GM19395 (cell line): ENCODE measurements around the gene ANKRD24.
"Not testable (repeated sequence)": the region's sequence is repeated elsewhere in the genome, so short reads cannot be mapped to it uniquely, and the experiment has no call there.

Experiments
- ATAC-seq: cut with Tn5 transposase; IDR thresholded peaks from one replicate; pipeline ENCODE4 v1.9.1; 2021; ENCODE audit warnings: mild to moderate bottlenecking, moderate library complexity; ENCODE audit not compliant: unreplicated experiment

Gene ANKRD24

DNA sequence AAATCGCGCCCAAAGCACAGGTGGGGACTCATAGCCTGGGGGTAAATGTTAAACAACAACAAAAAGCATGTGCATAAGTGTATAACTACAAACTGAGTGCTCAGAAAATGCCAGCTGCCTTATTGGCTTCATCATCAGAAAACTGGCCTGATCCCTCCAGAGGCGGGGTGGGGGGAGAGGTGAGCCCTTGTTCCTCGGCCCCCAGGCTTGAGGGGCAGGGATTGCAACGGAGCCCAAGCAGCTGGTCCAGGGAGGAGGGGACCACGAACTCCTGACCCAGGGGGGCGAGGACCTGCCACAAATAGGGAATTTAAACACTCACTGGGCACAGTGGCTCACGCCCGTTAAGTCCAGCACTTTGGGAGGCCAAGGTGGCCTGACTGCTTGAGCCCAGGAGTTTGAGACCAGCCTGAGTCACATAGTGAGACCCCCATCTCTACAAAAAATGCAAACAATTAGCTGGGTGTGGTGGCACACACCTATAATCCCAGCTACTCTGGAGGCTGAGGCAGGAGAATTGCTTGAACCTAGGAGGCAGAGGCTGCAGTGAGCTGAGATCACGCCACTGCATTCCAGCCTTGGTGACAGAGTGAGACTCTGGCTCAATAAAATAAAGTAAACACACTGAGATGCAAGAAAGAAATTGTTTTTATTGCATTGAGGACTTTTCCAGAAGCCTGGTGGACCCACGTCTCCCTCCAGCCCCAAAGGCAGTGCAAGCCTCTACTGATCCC is 8.8 kb upstream of the ANKRD24 start:
- ATAC-seq, result no peak

GRCh38 chr19:4174213-4174894 is 8.1 kb upstream of the ANKRD24 start:
- ATAC-seq, result no peak

DNA sequence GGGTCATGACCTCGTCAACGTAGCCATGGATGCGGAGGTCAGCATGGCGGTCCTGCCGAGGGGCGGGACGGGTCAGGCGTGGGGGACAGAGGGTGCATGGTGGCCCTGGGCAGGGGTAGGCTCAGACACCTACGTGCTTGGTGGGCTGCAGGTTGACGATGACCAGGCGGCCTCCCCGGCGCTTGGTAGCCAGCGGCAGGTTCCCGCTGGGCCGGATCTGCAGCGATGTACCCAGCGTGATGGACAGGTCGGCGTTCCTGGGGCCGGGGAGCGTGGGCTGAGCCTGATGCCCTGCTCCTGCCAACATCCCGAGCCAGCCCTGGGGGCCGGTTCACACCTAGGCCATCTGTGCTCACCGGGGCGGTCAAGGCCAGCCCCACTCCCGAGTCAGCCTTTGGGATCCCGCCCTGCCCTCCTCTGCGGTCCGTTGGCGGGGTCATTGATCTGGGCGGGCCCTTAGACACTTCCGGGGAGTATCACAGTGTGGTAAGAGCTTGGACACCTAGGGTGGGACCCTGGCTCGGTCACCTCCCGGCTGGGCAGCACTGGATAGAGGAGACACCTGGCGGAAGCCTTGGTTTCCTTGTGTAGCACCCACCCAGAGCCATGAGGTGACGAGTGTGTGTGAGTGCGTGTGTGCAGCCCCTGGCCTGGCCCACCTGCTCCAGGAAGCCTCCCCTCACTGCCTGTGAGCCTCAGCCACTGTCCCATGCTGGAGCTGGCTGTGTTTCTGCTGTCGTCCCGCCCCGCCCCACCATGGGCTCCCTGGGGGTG is 7.4 kb upstream of the ANKRD24 start:
- no peak for ATAC-seq

DNA sequence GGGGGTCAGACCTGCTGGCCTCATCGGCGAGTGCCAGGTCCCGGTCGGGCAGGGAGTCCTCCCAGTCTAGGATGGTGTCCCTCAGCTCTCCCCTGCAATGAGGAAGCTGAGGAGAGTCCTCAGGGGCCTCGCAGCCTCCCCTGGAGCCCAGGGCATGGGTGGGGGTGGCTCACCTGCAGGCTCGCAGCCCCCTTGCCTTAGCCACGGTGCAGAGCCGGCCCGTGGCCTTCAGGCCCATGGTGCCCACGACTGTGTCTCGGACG is 6.9 kb upstream of the ANKRD24 start:
- no peak for ATAC-seq

DNA sequence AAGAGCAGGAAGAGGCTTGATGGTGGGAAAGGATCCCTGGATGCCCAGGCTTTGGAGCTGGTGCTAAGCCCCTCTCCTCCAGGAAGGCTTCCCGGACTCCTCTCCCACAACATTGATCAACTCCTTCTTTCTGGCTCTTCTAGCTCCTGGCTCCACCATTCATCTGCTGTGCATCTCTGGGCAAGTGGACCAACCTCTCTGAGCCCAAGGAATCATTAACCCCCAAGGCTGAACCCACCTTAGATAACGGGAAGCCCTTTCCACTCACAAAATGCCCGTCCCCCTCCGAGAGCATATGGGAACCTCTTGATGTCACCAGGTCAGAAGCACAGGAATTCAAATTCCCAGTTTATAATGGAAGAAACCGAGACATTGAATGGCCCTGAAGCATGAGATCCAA is 5.3 kb upstream of the ANKRD24 start:
- ATAC-seq, result no peak

GRCh38 chr19:4178990-4179389 is 3.5 kb upstream of the ANKRD24 start:
- ATAC-seq, result no peak

DNA sequence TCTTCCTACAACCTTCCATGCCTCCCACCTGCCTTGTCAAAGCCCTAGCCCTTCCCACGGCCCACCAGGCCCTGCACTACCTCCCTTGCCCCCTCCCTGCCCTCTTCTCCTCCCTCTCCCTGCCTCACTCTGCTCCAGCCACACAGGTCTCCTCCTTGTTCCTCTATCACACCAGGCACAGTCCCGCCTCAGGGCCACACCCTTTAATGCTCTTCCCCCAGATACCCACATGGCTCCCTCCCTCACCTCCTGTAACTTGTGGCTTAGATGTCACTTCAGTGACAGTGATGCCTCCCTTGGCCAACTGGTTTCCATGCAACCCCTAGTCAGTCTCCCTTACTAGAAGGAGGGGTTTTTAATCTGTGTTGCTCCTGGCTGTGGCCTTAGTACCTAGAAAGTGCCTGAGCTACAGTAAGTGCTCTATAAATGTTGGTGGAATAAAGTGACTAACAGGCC is 1.4 kb upstream of the ANKRD24 start:
- no peak for ATAC-seq

GRCh38 chr19:4183967-4184717 is 1.7 kb downstream of the ANKRD24 start:
- no peak for ATAC-seq

GRCh38 chr19:4184718-4185352 is 2.3 kb downstream of the ANKRD24 start:
- no peak for ATAC-seq

GRCh38 chr19:4185413-4186086 is 3.1 kb downstream of the ANKRD24 start:
- ATAC-seq, result no peak

GRCh38 chr19:4186087-4186993 is 3.9 kb downstream of the ANKRD24 start:
- no peak for ATAC-seq

- ATAC-seq, result no peak
Observed at GRCh38 chr19:4187313-4188122, 5.0 kb downstream of the ANKRD24 start.

- ATAC-seq, result no peak
Observed at GRCh38 chr19:4189641-4190040, 7.2 kb downstream of the ANKRD24 start.

DNA sequence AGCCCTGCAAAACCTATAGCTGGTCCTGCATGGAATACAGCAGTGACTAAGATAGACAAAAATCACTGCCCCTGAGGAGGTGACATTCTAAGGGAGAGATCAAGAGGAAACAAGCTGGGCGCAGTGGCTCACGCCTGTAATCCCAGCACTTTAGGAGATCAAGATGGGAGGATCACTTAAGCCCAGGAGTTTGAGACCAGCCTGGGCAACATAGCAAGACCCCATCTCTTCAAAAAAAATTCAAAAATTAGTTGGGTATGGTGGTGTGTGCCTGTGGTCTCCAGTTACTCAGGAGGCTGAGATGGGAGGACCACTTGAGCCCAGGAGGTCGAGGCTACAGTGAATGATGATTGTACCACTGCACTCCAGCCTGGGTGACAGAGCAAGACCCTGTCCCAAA is 10.0 kb downstream of the ANKRD24 start:
- not testable (repeated sequence) for ATAC-seq

- ATAC-seq, result no peak
Observed at GRCh38 chr19:4194353-4194752, 11.9 kb downstream of the ANKRD24 start.

- no peak for ATAC-seq
Observed at GRCh38 chr19:4196009-4196408, 13.5 kb downstream of the ANKRD24 start.

DNA sequence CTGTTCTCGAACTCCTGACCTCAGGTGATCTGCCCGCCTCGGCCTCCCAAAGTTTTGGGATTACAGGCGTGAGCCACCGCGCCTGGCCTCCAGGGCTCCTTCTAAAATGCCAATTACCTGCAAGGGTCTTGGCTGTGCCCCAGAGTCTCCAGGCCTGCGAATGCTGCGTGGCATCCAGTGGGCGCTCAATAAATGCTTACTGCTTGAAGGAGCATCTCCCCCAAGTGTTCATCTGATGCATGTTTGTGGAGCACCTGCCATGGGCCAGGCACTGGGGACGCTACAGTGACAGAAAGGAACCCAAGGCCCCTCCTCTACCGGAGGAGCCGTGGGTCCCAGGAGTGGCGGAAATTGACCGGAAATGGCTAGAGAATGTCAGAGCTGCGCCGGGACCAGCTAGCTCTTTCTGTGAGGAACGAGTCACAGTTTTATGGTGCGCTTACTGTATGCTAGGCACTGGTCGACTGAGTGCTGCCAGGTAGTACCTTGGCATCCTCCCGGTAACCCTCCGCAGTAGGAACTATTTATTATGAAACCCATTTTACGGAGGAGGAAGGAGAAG is 14.2 kb downstream of the ANKRD24 start:
- no peak for ATAC-seq

DNA sequence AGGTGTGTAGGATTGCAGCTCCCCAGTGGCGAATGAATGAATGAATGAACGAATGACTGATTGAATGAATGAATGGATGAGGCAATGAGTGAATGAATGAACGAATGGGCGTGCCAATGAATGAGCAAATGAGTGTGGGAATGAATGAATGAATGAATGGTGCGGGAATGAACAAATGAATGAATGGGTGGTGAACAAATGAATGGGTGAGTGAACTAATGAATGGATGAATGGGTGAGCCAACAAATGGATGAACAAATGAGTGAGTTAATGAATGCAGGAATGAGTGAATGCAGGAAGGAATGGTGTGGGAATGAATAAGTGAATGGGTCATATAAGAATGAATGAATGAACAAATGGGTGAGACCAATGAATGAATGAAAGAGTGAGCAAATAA is 14.7 kb downstream of the ANKRD24 start:
- no peak for ATAC-seq
